HG03521 (cell line): ENCODE results near the gene CDK5RAP2.

Experiments used
- ATAC-seq: cut with Tn5 transposase; IDR thresholded peaks from one replicate; pipeline ENCODE4 v1.9.1; 2021; ENCODE audit warnings: mild to moderate bottlenecking, moderate library complexity; ENCODE audit not compliant: unreplicated experiment

CDK5RAP2 gene

GRCh38 chr9:120368799-120369198 lies 211.2 kb downstream of the CDK5RAP2 start:
- ATAC-seq: no peak

GRCh38 chr9:120366644-120367019 lies 213.3 kb downstream of the CDK5RAP2 start:
- ATAC-seq: no peak

GRCh38 chr9:120365386-120365785 lies 214.6 kb downstream of the CDK5RAP2 start:
- no peak for ATAC-seq

GRCh38 chr9:120363697-120364096 lies 216.3 kb downstream of the CDK5RAP2 start:
- no peak for ATAC-seq

GRCh38 chr9:120362446-120362845 lies 217.5 kb downstream of the CDK5RAP2 start:
- ATAC-seq: no peak

- no peak for ATAC-seq
Observed at GRCh38 chr9:120361551-120361950, 218.4 kb downstream of the CDK5RAP2 start.

GRCh38 chr9:120360510-120360909 lies 219.5 kb downstream of the CDK5RAP2 start:
- no peak for ATAC-seq

- no peak for ATAC-seq
Observed at GRCh38 chr9:120360046-120360445, 219.9 kb downstream of the CDK5RAP2 start.

- ATAC-seq: no peak
Observed at GRCh38 chr9:120358877-120359276, 221.1 kb downstream of the CDK5RAP2 start.

- ATAC-seq: no peak
Observed at GRCh38 chr9:120353506-120353905, 226.5 kb downstream of the CDK5RAP2 start.

- no peak for ATAC-seq
Observed at GRCh38 chr9:120351106-120351505, 228.9 kb downstream of the CDK5RAP2 start.

GRCh38 chr9:120350596-120350995 lies 229.4 kb downstream of the CDK5RAP2 start:
- no peak for ATAC-seq

GRCh38 chr9:120348951-120349429 lies 231.0 kb downstream of the CDK5RAP2 start:
- ATAC-seq: no peak

- ATAC-seq: no peak
Observed at GRCh38 chr9:120345379-120345778, 234.6 kb downstream of the CDK5RAP2 start.

- ATAC-seq: no peak
Observed at GRCh38 chr9:120344230-120344629, 235.7 kb downstream of the CDK5RAP2 start.

GRCh38 chr9:120343416-120343815 lies 236.6 kb downstream of the CDK5RAP2 start:
- ATAC-seq: no peak
